H1 (cell line): ENCODE measurements around the gene DNAJC6. TPM values are rescaled to one million over a fixed set of nuclear protein-coding genes. Genes with fewer than 3 reads are reported as not detected.
A peak's percentile ranks its signal among the peaks of the same experiment; 100 is the strongest.

Experiments
- CTCF ChIA-PET: fragments of 300-600 bp; sonication (Branson Sonifier 250); formaldehyde crosslinking; loops from one replicate; lab custom pipeline; 2021; ENCODE audit not compliant: partially characterized antibody; lab: Charles Lee
- POLR2A ChIA-PET: fragments of 300-600 bp; sonication (Branson Sonifier 250); formaldehyde crosslinking; loops from one replicate; lab custom pipeline; 2021; ENCODE audit warnings: inconsistent platforms; ENCODE audit not compliant: partially characterized antibody; lab: Charles Lee
- DNase-seq, 2 experiments: peaks; one replicate each; pipeline versions ENCODE4 v3.0.0 to v3.0.0-alpha.2; 2010 to 2022; ENCODE audit warnings: low spot score in 2 of 2, low read depth in 1 of 2, mixed read lengths in 1 of 2
- FAIRE-seq: peaks from 2 replicates; lab custom pipeline; 2011; peaks lifted over from hg19 to GRCh38; lab: Jason Lieb, UNC
- H2AFZ ChIP-seq: 2 replicates; pipeline ENCODE4 v1.8.1; 2012; ENCODE audit warnings: low read length, inconsistent platforms
- H2AK5ac ChIP-seq: 2 replicates; pipeline ENCODE4 v1.6.1; 2013; ENCODE audit warnings: low read depth, low read length
- H2BK120ac ChIP-seq: replicated peaks from 2 replicates; pipeline ENCODE3; 2013; ENCODE audit warnings: low read depth, low read length, inconsistent platforms
- H2BK12ac ChIP-seq: 2 replicates; pipeline ENCODE4 v1.6.1; 2013; ENCODE audit warnings: low read depth, low read length
- H2BK15ac ChIP-seq: 2 replicates; pipeline ENCODE4 v1.6.1; 2013; ENCODE audit warnings: low read length
- H2BK20ac ChIP-seq: 2 replicates; pipeline ENCODE4 v1.6.1; 2013; ENCODE audit warnings: low read length
- H2BK5ac ChIP-seq: 2 replicates; pipeline ENCODE4 v1.6.1; 2013; ENCODE audit warnings: low read depth, low read length
- H3K14ac ChIP-seq: 2 replicates; pipeline ENCODE4 v1.6.1; 2013; ENCODE audit warnings: inconsistent platforms; ENCODE audit not compliant: insufficient read length
- H3K18ac ChIP-seq: 2 replicates; pipeline ENCODE4 v1.6.1; 2013; ENCODE audit warnings: low read length; ENCODE audit errors: extremely low read depth
- H3K23ac ChIP-seq: 2 replicates; pipeline ENCODE4 v1.6.1; 2013; ENCODE audit warnings: inconsistent platforms; ENCODE audit not compliant: insufficient read length
- H3K23me2 ChIP-seq: 2 replicates; pipeline ENCODE4 v1.6.1; 2013; ENCODE audit warnings: low read depth, low read length
- H3K27ac ChIP-seq: 2 replicates; pipeline ENCODE4 v1.6.1; 2011; ENCODE audit warnings: low read depth, low read length, inconsistent platforms
- H3K27me3 ChIP-seq, 4 experiments: replicated peaks in 1 of 4; 1 replicate in 1 of 4; 2 replicates in 3 of 4; pipeline versions ENCODE4 v1.6.1 to v1.8.1; 2011 to 2013; ENCODE audit warnings: low read length in 3 of 4, mild to moderate bottlenecking in 3 of 4, inconsistent platforms in 2 of 4, mixed read lengths in 2 of 4, moderate library complexity in 1 of 4; ENCODE audit not compliant: control insufficient read depth in 3 of 4, insufficient read depth in 3 of 4; ENCODE audit errors: extremely low read depth in 1 of 4
- H3K36me3 ChIP-seq, 4 experiments: 2 replicates each; pipeline versions ENCODE4 v1.6.1 to v1.8.1; 2011 to 2013; ENCODE audit warnings: mild to moderate bottlenecking in 4 of 4, low read length in 3 of 4, moderate library complexity in 2 of 4, control low read depth in 1 of 4, inconsistent platforms in 1 of 4; ENCODE audit not compliant: insufficient read depth in 4 of 4, control insufficient read depth in 2 of 4
- H3K4ac ChIP-seq: replicated peaks from 2 replicates; pipeline ENCODE3; 2013; ENCODE audit warnings: low read length, low read depth, mixed read lengths, inconsistent platforms; ENCODE audit not compliant: insufficient read length
- H3K4me1 ChIP-seq, 4 experiments: replicated peaks in 1 of 4; 1 replicate in 1 of 4; 2 replicates in 3 of 4; pipeline versions ENCODE4 v1.6.1 to v1.8.1; 2011 to 2013; ENCODE audit warnings: low read length in 3 of 4, inconsistent platforms in 2 of 4, mixed read lengths in 1 of 4; ENCODE audit not compliant: insufficient read depth in 4 of 4, control insufficient read depth in 3 of 4
- H3K4me2 ChIP-seq, 2 experiments: 2 replicates each; pipeline versions ENCODE4 v1.6.1 to v1.8.1; 2011 to 2013; ENCODE audit warnings: low read depth in 2 of 2, low read length in 2 of 2, control low read depth in 1 of 2, inconsistent platforms in 1 of 2, mild to moderate bottlenecking in 1 of 2; ENCODE audit not compliant: insufficient read depth in 1 of 2
- H3K4me3 ChIP-seq, 4 experiments: fragments of 200-600, 300-600 bp in 1 of 4; sonication (generic), shearing (Covaris generic), sonication (Bioruptor Twin) in 1 of 4; 2 replicates each; pipeline versions ENCODE4 v1.5.1 to v1.8.1; 2011 to 2016; ENCODE audit warnings: low read length in 4 of 4, low read depth in 3 of 4, control low read depth in 2 of 4, inconsistent platforms in 2 of 4, mild to moderate bottlenecking in 2 of 4, mixed read lengths in 1 of 4, moderate library complexity in 1 of 4; ENCODE audit not compliant: insufficient read depth in 2 of 4; ENCODE audit errors: extremely low read depth in 1 of 4
- H3K56ac ChIP-seq: replicated peaks from 2 replicates; pipeline ENCODE3; 2013; ENCODE audit warnings: low read depth, mild to moderate bottlenecking, mixed read lengths, low read length, inconsistent platforms; ENCODE audit not compliant: insufficient read length
- H3K79me1 ChIP-seq: 2 replicates; pipeline ENCODE4 v1.6.1; 2013; ENCODE audit warnings: low read depth, low read length, control low read depth
- H3K79me2 ChIP-seq, 2 experiments: 2 replicates each; pipeline versions ENCODE4 v1.6.1 to v1.8.1; 2012 to 2013; ENCODE audit warnings: low read length in 2 of 2, mild to moderate bottlenecking in 2 of 2, inconsistent platforms in 1 of 2; ENCODE audit not compliant: insufficient read depth in 2 of 2, control insufficient read depth in 1 of 2
- H3K9ac ChIP-seq, 4 experiments: replicated peaks in 1 of 4; 1 replicate in 1 of 4; 2 replicates in 3 of 4; pipeline versions ENCODE4 v1.6.1 to v1.8.1; 2011 to 2013; ENCODE audit warnings: low read depth in 3 of 4, low read length in 3 of 4, control low read depth in 2 of 4, mild to moderate bottlenecking in 2 of 4, moderate library complexity in 2 of 4, inconsistent platforms in 1 of 4; ENCODE audit errors: extremely low read depth in 1 of 4
- H3K9me3 ChIP-seq, 2 experiments: 2 replicates each; pipeline versions ENCODE4 v1.6.1 to v1.8.1; 2012 to 2013; ENCODE audit warnings: mild to moderate bottlenecking in 2 of 2, moderate library complexity in 2 of 2, control low read depth in 1 of 2, inconsistent platforms in 1 of 2, low read depth in 1 of 2, low read length in 1 of 2, mixed read lengths in 1 of 2; ENCODE audit not compliant: insufficient read depth in 2 of 2
- H4K20me1 ChIP-seq, 2 experiments: replicated peaks in 1 of 2; 2 replicates each; pipeline versions ENCODE3 to v1.8.1; 2011 to 2013; ENCODE audit warnings: inconsistent platforms in 2 of 2, low read length in 2 of 2, mild to moderate bottlenecking in 1 of 2; ENCODE audit not compliant: insufficient read depth in 2 of 2, control insufficient read depth in 1 of 2
- H4K5ac ChIP-seq: 2 replicates; pipeline ENCODE4 v1.6.1; 2013; ENCODE audit warnings: low read length, low read depth, mixed read lengths, inconsistent platforms; ENCODE audit not compliant: insufficient read length
- H4K8ac ChIP-seq: 2 replicates; pipeline ENCODE4 v1.8.0; 2013; ENCODE audit warnings: mild to moderate bottlenecking, moderate library complexity, low read length, inconsistent platforms; ENCODE audit not compliant: insufficient read depth; ENCODE audit errors: extremely low read depth
- H4K91ac ChIP-seq: replicated peaks from 2 replicates; pipeline ENCODE3; 2013; ENCODE audit warnings: low read length, mixed read lengths, inconsistent platforms; ENCODE audit not compliant: insufficient read length
- CHD1 ChIP-seq: IDR thresholded peaks from 2 replicates; pipeline ENCODE4 v1.6.1; 2012; ENCODE audit warnings: low read depth, low read length, improper control_type of control experiment
- EZH2 ChIP-seq: fragments of 200-600 bp; sonication (generic); IDR thresholded peaks from 2 replicates; pipeline ENCODE4 v1.7.1; 2012; ENCODE audit warnings: low read depth, mild to moderate bottlenecking, moderate library complexity, low read length, inconsistent platforms; ENCODE audit not compliant: severe bottlenecking
- SIN3A ChIP-seq, 2 experiments: IDR thresholded peaks in 1 of 2; conservative IDR thresholded peaks in 1 of 2; 2 replicates each; pipeline ENCODE4 v1.6.1; 2011 to 2012; ENCODE audit warnings: low read length in 2 of 2, improper control_type of control experiment in 1 of 2, low read depth in 1 of 2, mild to moderate bottlenecking in 1 of 2
- WGBS, 2 experiments: shearing (Covaris generic) in 1 of 2; methylation state at CpG; one replicate each; pipeline versions ENCODE4 v1.1.6 to v1.1.7; 2013 to 2015; ENCODE audit warnings: low lambda C conversion rate in 2 of 2, mixed read lengths in 2 of 2, inconsistent platforms in 1 of 2, low coverage in 1 of 2, missing lambda C conversion rate in 1 of 2; ENCODE audit not compliant: insufficient replicate concordance in 2 of 2, insufficient coverage in 1 of 2, insufficient read length in 1 of 2; ENCODE audit errors: extremely low coverage in 1 of 2, missing lambda C conversion rate in 1 of 2; 5-methylcytosine and 5-hydroxymethylcytosine counted together
- polyA plus RNA-seq, 7 experiments: library from polyadenylated mRNA; depleted of rRNA in 3 of 7; stranded (reverse) in 5 of 7; unstranded in 2 of 7; fragments of >200 nt in 5 of 7; fragments of 200-250 nt in 2 of 7; gene quantifications; 1 replicate in 5 of 7; 2 replicates in 1 of 7; 4 replicates in 1 of 7; pipeline versions ENCODE4 v1.2.1 to v1.2.3, GENCODE V29; 2011 to 2013; ENCODE audit warnings: missing spikeins in 2 of 7, mixed read lengths in 2 of 7
- total RNA-seq: library from RNA; stranded (reverse); fragmentation: NEBNext Ultra II Directional; extraction: Animal tissue kit (Norgen Biotek cat#: 25700); gene quantifications from 2 replicates; pipeline ENCODE4 v1.2.1, GENCODE V29; 2021

DNAJC6 gene
- total and polyA plus RNA-seq, 2 of the 8 experiments (the other 6 are each of a cell fraction or from before 2014, with no cell fraction given): 1.6 to 3.0 TPM

- Histone ChIP-seq H3K56ac (no peak overlapping the region), H4K5ac (no peak overlapping the region), H3K9me3 (no peaks in the 10 kb centered on the region), H3K23ac (no peak overlapping the region), H4K8ac (no peak overlapping the region), H3K4ac (no peak overlapping the region), H3K27ac (peak overlapping the region; percentile 89), H2BK5ac (no peak overlapping the region), H3K36me3 (peaks cover 0 to 3% (median 1%) of the 10 kb centered on the region in 4 experiments; a peak in 4 of 8 replicates), H3K27me3 (no peaks in the 10 kb centered on the region), H3K14ac (no peak overlapping the region), H2BK15ac (no peak overlapping the region), H3K18ac (no peak overlapping the region), H3K79me1 (peaks cover 9% of the 10 kb centered on the region), H2BK12ac (no peak overlapping the region), H3K9ac (peak overlapping the region; percentile 81 to 97 (median 94)), H4K91ac (no peak overlapping the region), H4K20me1 (no peaks in the 10 kb centered on the region), H3K4me3 (peak overlapping the region; percentile 67 to 94 (median 87)), H3K4me1 (peaks cover 0 to 25% (median 14%) of the 10 kb centered on the region in 4 experiments; a peak in 5 of 7 replicates), H3K4me2 (peak overlapping the region; percentile 74 to 81), H2BK120ac (no peak overlapping the region), H2AK5ac (no peak overlapping the region), H3K23me2 (peaks cover 6% of the 10 kb centered on the region), H3K79me2 (peaks cover 0 to 35% of the 10 kb centered on the region in 2 experiments; a peak in 3 of 4 replicates), H2BK20ac (no peak overlapping the region)
- POLR2A ChIA-PET: interaction anchor here (1.2 kb wide), 2 partner anchors 13 to 16 kb away, joined by 3 read pairs; no protein-coding TSS in a partner anchor
- no peak for FAIRE-seq
- CTCF ChIA-PET: interaction anchor here (0.6 to 1.5 kb wide), 5 partner anchors 9 to 266 kb away, joined by 3 to 4 read pairs (median 3); no protein-coding TSS in a partner anchor
- 36 to 100% methylated on average over 1 to 13 of the region's 13 CpGs for WGBS, 2 experiments
- DNase-seq: no peak
- TF ChIP-seq SIN3A (conservative IDR thresholded peaks at IDR 0.05 in 1 of 2, IDR thresholded peaks at IDR 0.05 in 1 of 2; ENCODE audit: low read depth in 1 of 2, low read length in 2 of 2) (no peak), CHD1 (no peak), EZH2 (no peak)
- TF ChIP-seq, all 59 proteins: peak for 0
- no peak overlapping the region; the same call in 1 of the 2 replicates for H2AFZ ChIP-seq
These were observed 112.1 kb downstream of the DNAJC6 start for GRCh38 chr1:65421351-65422025.
